HL-60 (cell line): ENCODE data around the gene HOXD11.

Source experiments
- DNase-seq, 2 experiments: peaks; one replicate each; pipeline ENCODE4 v3.0.0-alpha.2; 2010 to 2020; ENCODE audit warnings: low read depth in 1 of 2, low spot score in 1 of 2
- H3K27ac ChIP-seq: fragments of 250-450 bp; sonication (Bioruptor Pico); replicated peaks from 2 replicates; pipeline ENCODE4 v1.5.1; 2020; ENCODE audit warnings: mild to moderate bottlenecking, moderate library complexity
- H3K27me3 ChIP-seq: fragments of 250-450 bp; sonication (Bioruptor Pico); 2 replicates; pipeline ENCODE4 v1.5.1; 2021; ENCODE audit warnings: mild to moderate bottlenecking, moderate library complexity; ENCODE audit not compliant: insufficient read depth, poor library complexity, severe bottlenecking
- H3K4me3 ChIP-seq: replicated peaks from 2 replicates; pipeline ENCODE4 v1.5.1; 2011; ENCODE audit warnings: mild to moderate bottlenecking, control low read depth, low read length; ENCODE audit not compliant: insufficient read depth
- CTCF ChIP-seq: IDR thresholded peaks from one replicate; pipeline ENCODE4 v1.5.1; 2011; ENCODE audit warnings: low read length, control low read depth, inconsistent platforms; ENCODE audit not compliant: insufficient read depth
- GABPA ChIP-seq: IDR thresholded peaks from 2 replicates; pipeline ENCODE4 v1.6.1; 2012; ENCODE audit warnings: low read depth
- POLR2AphosphoS5 ChIP-seq: IDR thresholded peaks from 2 replicates; pipeline ENCODE4 v1.6.1; 2012; ENCODE audit warnings: low read depth
- REST ChIP-seq: IDR thresholded peaks from 2 replicates; pipeline ENCODE4 v1.6.1; 2012; ENCODE audit warnings: low read depth; ENCODE audit not compliant: insufficient replicate concordance
- SPI1 ChIP-seq: IDR thresholded peaks from 2 replicates; pipeline ENCODE4 v1.6.1; 2012; ENCODE audit warnings: low read depth, mild to moderate bottlenecking, borderline replicate concordance

Gene HOXD11

GRCh38 chr2:176118601-176119339 lies 11.7 kb downstream of the HOXD11 start:
- peaks cover 94% of the 10 kb centered on the region for H3K27me3 ChIP-seq
- no peak overlapping the region for H3K4me3 ChIP-seq
- no peak overlapping the region for H3K27ac ChIP-seq
- no peak for DNase-seq
- no peak for TF ChIP-seq CTCF
- TF ChIP-seq POLR2AphosphoS5: no peak
- no peak for TF ChIP-seq SPI1
- no peak for TF ChIP-seq GABPA
- TF ChIP-seq REST: no peak

- H3K27ac ChIP-seq: no peak overlapping the region
- H3K4me3 ChIP-seq: no peak overlapping the region
- H3K27me3 ChIP-seq: peaks cover 94% of the 10 kb centered on the region
- TF ChIP-seq GABPA (no peak), SPI1 (no peak), POLR2AphosphoS5 (no peak), CTCF (no peak), REST (no peak)
- no peak for DNase-seq
Observed at GRCh38 chr2:176120364-176121189, 13.5 kb downstream of the HOXD11 start.

- Histone ChIP-seq H3K27ac (no peak overlapping the region), H3K4me3 (no peak overlapping the region), H3K27me3 (peaks cover 94% of the 10 kb centered on the region)
- no peak for TF ChIP-seq REST
- no peak for DNase-seq
Observed at GRCh38 chr2:176121190-176122051, 14.3 kb downstream of the HOXD11 start.
